SK-N-SH (cell line): ENCODE data around the gene KLRC2. TPM values are rescaled to one million over a fixed set of nuclear protein-coding genes. Genes with fewer than 3 reads are reported as not detected.
"Not testable (repeated sequence)": the region's sequence is repeated elsewhere in the genome, so short reads cannot be mapped to it uniquely, and the experiment has no call there.

Source experiments
- CTCF ChIA-PET: fragments of 300-600, 350-600 bp; formaldehyde crosslinking; extraction: SDS; loops from one replicate; lab custom pipeline; 2021; lab: Yijun Ruan, JAX
- POLR2A ChIA-PET: fragments of 350-600 bp; sonication (Branson Sonifier 250); formaldehyde crosslinking; extraction: SDS; loops from one replicate; lab custom pipeline; 2020; ENCODE audit warnings: antibody characterized with exemption, inconsistent platforms; lab: Yijun Ruan, JAX
- DNase-seq: peaks from one replicate; pipeline ENCODE4 v3.0.0; 2012
- H2AFZ ChIP-seq: fragments of 200-600 bp; sonication (generic); 2 replicates; pipeline ENCODE4 v1.8.1; 2016; ENCODE audit warnings: antibody characterized with exemption, mild to moderate bottlenecking, low read depth
- H3F3A ChIP-seq: fragments of 200-600 bp; sonication (generic); replicated peaks from 2 replicates; pipeline ENCODE3; 2016; ENCODE audit warnings: antibody characterized with exemption, mild to moderate bottlenecking; ENCODE audit not compliant: insufficient read depth
- H3K27ac ChIP-seq, 2 experiments: fragments of 200-500 bp in 1 of 2; fragments of 200-600 bp in 1 of 2; sonication (Bioruptor generic) in 1 of 2; sonication (generic), shearing (Covaris generic) in 1 of 2; 2 replicates each; pipeline versions ENCODE4 v1.5.1 to v1.6.1; 2014 to 2016; ENCODE audit warnings: low read depth in 2 of 2, inconsistent platforms in 1 of 2, low read length in 1 of 2, mild to moderate bottlenecking in 1 of 2, mixed read lengths in 1 of 2
- H3K27me3 ChIP-seq: fragments of 200-600 bp; sonication (generic), shearing (Covaris generic); 2 replicates; pipeline ENCODE4 v1.6.1; 2016; ENCODE audit warnings: mixed run types; ENCODE audit not compliant: insufficient read depth
- H3K36me3 ChIP-seq, 2 experiments: fragments of 200-500 bp in 1 of 2; fragments of 200-600 bp in 1 of 2; sonication (Bioruptor generic) in 1 of 2; sonication (generic) in 1 of 2; replicated peaks in 1 of 2; 2 replicates each; pipeline versions ENCODE3 to v1.5.1; 2014 to 2016; ENCODE audit warnings: low read length in 1 of 2, mild to moderate bottlenecking in 1 of 2; ENCODE audit not compliant: insufficient read depth in 2 of 2, control insufficient read depth in 1 of 2
- H3K4me1 ChIP-seq, 2 experiments: fragments of 200-500 bp in 1 of 2; fragments of 200-600 bp in 1 of 2; sonication (Bioruptor generic) in 1 of 2; sonication (generic), shearing (Covaris generic) in 1 of 2; 2 replicates each; pipeline versions ENCODE4 v1.5.1 to v1.6.1; 2014 to 2016; ENCODE audit warnings: low read depth in 1 of 2, low read length in 1 of 2, mixed run types in 1 of 2; ENCODE audit not compliant: insufficient read depth in 2 of 2, control insufficient read depth in 1 of 2
- H3K4me2 ChIP-seq: fragments of 200-600 bp; sonication (generic), shearing (Covaris generic); 2 replicates; pipeline ENCODE4 v1.6.1; 2017; ENCODE audit warnings: mixed run types
- H3K4me3 ChIP-seq, 2 experiments: fragments of 200-500 bp in 1 of 2; fragments of 200-600 bp in 1 of 2; sonication (Bioruptor generic) in 1 of 2; sonication (generic), shearing (Covaris generic) in 1 of 2; 2 replicates each; pipeline versions ENCODE4 v1.5.1 to v1.8.1; 2014 to 2016; ENCODE audit warnings: low read depth in 2 of 2, inconsistent platforms in 1 of 2, low read length in 1 of 2, mild to moderate bottlenecking in 1 of 2, mixed read lengths in 1 of 2, moderate library complexity in 1 of 2
- H3K79me2 ChIP-seq: fragments of 200-600 bp; sonication (generic); 2 replicates; pipeline ENCODE4 v1.8.1; 2017; ENCODE audit warnings: mild to moderate bottlenecking; ENCODE audit not compliant: insufficient read depth
- H3K9ac ChIP-seq: fragments of 200-600 bp; sonication (generic); 2 replicates; pipeline ENCODE4 v1.6.1; 2017; ENCODE audit warnings: mixed run types
- H3K9me2 ChIP-seq: fragments of 200-600 bp; sonication (generic); 2 replicates; pipeline ENCODE4 v1.6.1; 2017; ENCODE audit warnings: mixed run types
- H3K9me3 ChIP-seq: fragments of 200-600 bp; sonication (generic); 2 replicates; pipeline ENCODE4 v1.6.1; 2017; ENCODE audit warnings: mixed run types, mild to moderate bottlenecking, moderate library complexity
- H4K20me1 ChIP-seq: fragments of 200-600 bp; sonication (generic); 2 replicates; pipeline ENCODE4 v1.6.1; 2017; ENCODE audit warnings: mild to moderate bottlenecking, mixed run types; ENCODE audit not compliant: insufficient read depth
- CTCF ChIP-seq: fragments of 200-600 bp; sonication (generic); IDR thresholded peaks from 2 replicates; pipeline ENCODE4 v1.6.1; 2017; ENCODE audit warnings: antibody characterized with exemption, mild to moderate bottlenecking, moderate library complexity
- ELF1 ChIP-seq: IDR thresholded peaks from 2 replicates; pipeline ENCODE4 v1.4.0; 2012
- FOSL2 ChIP-seq: IDR thresholded peaks from 2 replicates; pipeline ENCODE4 v1.4.0; 2012; ENCODE audit warnings: low read depth, mild to moderate bottlenecking, moderate library complexity, borderline replicate concordance
- RFX5 ChIP-seq: IDR thresholded peaks from 2 replicates; pipeline ENCODE4 v1.6.1; 2012; ENCODE audit warnings: mild to moderate bottlenecking, improper control_type of control experiment, low read length
- SMC3 ChIP-seq: IDR thresholded peaks from 2 replicates; pipeline ENCODE4 v1.6.1; 2012; ENCODE audit warnings: low read depth, low read length, improper control_type of control experiment
- TAF1 ChIP-seq: IDR thresholded peaks from 2 replicates; pipeline ENCODE4 v1.6.1; 2012; ENCODE audit warnings: low read depth, mild to moderate bottlenecking, low read length, moderate library complexity, borderline replicate concordance
- YY1 ChIP-seq: IDR thresholded peaks from 2 replicates; pipeline ENCODE4 v1.4.0; 2012; ENCODE audit warnings: low read depth, mild to moderate bottlenecking
- WGBS: methylation state at CpG from one replicate; pipeline ENCODE4 v1.1.6; 2017; ENCODE audit warnings: low lambda C conversion rate; 5-methylcytosine and 5-hydroxymethylcytosine counted together
- polyA plus RNA-seq, 3 experiments: library from polyadenylated mRNA; depleted of rRNA; stranded (reverse); fragments of >200 nt; gene quantifications; 2 replicates each; pipeline ENCODE4 v1.2.3, GENCODE V29; 2012

The KLRC2 gene
- polyA plus RNA-seq, 1 of the 3 experiments (the other 2 are of a cell fraction), result not detected

GRCh38 chr12:10397296-10397695 lies 38.5 kb downstream of the KLRC2 start:
- H3K4me2 ChIP-seq, result no peak overlapping the region
- POLR2A ChIA-PET, result no interaction called here

DNA sequence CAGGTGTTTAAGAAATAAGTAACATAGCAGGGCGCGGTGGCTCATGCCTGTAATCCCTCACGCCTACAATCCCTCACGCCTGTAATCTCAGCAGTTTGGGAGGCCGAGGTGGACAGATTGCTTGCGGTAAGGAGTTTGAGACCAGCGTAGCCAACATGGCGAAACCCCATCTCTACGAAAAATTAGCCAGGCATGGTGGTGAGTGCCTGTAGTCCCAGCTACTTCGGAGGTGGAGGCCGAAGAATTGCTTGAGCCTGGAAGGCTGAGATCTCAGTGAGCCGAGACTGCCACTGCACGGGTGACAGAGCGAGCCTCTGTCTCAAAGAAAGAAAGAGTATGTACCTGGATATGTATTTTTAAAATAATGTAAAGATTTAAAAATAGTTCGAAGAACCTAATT lies 39.6 kb downstream of the KLRC2 start:
- H3K79me2 ChIP-seq, H3K9ac ChIP-seq, H3K4me1 ChIP-seq, DNase-seq, H3K9me2 ChIP-seq, H3K4me2 ChIP-seq, H4K20me1 ChIP-seq, POLR2A ChIA-PET, H3K27me3 ChIP-seq, H3K4me3 ChIP-seq, CTCF ChIA-PET, H2AFZ ChIP-seq, H3K27ac ChIP-seq, H3K36me3 ChIP-seq, H3F3A ChIP-seq, H3K9me3 ChIP-seq: not testable (repeated sequence)
- WGBS, result 24% methylated on average over 15 of the region's 15 CpGs

More at GRCh38 chr12:10397296-10397695, 38.5 kb downstream of the KLRC2 start:
- no peaks in the 10 kb centered on the region for H4K20me1 ChIP-seq
- H3K79me2 ChIP-seq, result no peaks in the 10 kb centered on the region
- H3K9me3 ChIP-seq, result no peaks in the 10 kb centered on the region
- H2AFZ ChIP-seq, result no peak overlapping the region
- no peak overlapping the region for H3K9ac ChIP-seq
- H3F3A ChIP-seq, result no peaks in the 10 kb centered on the region
- H3K4me1 ChIP-seq, result no peaks in the 10 kb centered on the region
- H3K4me3 ChIP-seq, result no peak overlapping the region
- no peak for DNase-seq
- no peak overlapping the region for H3K27ac ChIP-seq
- CTCF ChIA-PET, result no interaction called here
- no peaks in the 10 kb centered on the region for H3K9me2 ChIP-seq
- H3K27me3 ChIP-seq, result peaks cover 4% of the 10 kb centered on the region; the same call in 1 of the 2 replicates
- TF ChIP-seq ELF1 (no peak), SMC3 (no peak), YY1 (no peak), RFX5 (no peak)
- TF ChIP-seq, all 33 proteins: peak for 0
- H3K36me3 ChIP-seq, result no peaks in the 10 kb centered on the region
- 0% methylated on average over 2 of the region's 2 CpGs for WGBS

DNA sequence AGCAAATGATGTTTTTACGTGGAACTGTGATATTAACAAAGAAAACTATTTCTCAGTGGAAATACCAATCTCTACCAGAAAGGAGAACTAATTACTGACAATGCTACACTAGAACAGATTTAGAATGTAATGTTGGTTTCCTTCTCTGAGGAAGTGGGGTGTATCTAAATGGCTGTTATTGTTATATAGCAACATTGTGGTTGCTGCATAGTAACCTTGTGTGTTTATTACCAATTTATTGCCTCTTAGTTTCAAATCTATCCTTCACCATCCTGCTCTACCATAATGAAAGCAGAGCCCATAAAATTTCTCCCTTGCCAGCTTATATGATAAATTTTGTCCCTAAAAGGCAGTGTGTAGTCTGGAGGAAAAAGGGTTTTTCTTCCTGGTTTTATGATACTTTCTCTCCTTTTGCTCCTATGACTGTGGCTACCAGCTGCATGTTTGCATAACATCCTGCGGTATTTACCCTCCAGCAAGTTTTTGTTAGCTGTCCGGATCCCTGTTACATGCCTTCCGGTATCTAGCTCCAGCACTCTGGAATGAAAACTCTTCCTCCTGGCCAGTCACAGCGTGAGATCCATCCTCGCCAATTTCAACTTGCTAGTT lies 40.3 kb downstream of the KLRC2 start:
- Histone ChIP-seq H4K20me1 (no peaks in the 10 kb centered on the region), H3K9me2 (no peaks in the 10 kb centered on the region), H3K4me2 (no peak overlapping the region), H3K27ac (no peak overlapping the region), H3K4me3 (no peak overlapping the region), H3K79me2 (no peaks in the 10 kb centered on the region), H3K4me1 (no peaks in the 10 kb centered on the region), H3K9me3 (no peaks in the 10 kb centered on the region), H3K36me3 (no peaks in the 10 kb centered on the region)
- WGBS, result 2% methylated on average over 6 of the region's 6 CpGs
- DNase-seq, result no peak
- CTCF ChIA-PET, result interaction anchor here (0.6 kb wide), 1 partner anchor 9 kb away, joined by 3 read pairs; no protein-coding TSS in a partner anchor
- TF ChIP-seq TAF1 (no peak), CTCF (no peak), FOSL2 (no peak)
- TF ChIP-seq, all 33 proteins: peak for 0
- Histone ChIP-seq H3K9ac (no peak overlapping the region), H3K27me3 (peaks cover 4% of the 10 kb centered on the region; the same call in 1 of the 2 replicates), H2AFZ (no peak overlapping the region), H3F3A (no peaks in the 10 kb centered on the region)
- POLR2A ChIA-PET, result no interaction called here

- H3F3A ChIP-seq, H3K9me2 ChIP-seq, H3K36me3 ChIP-seq, H3K9me3 ChIP-seq, DNase-seq, H3K79me2 ChIP-seq, H3K9ac ChIP-seq, H4K20me1 ChIP-seq, H3K27me3 ChIP-seq, H3K4me3 ChIP-seq, H2AFZ ChIP-seq, H3K27ac ChIP-seq, H3K4me2 ChIP-seq, H3K4me1 ChIP-seq, CTCF ChIA-PET, POLR2A ChIA-PET: not testable (repeated sequence)
- 23% methylated on average over 11 of the region's 11 CpGs for WGBS
These were observed 41.2 kb downstream of the KLRC2 start for GRCh38 chr12:10394531-10395152.
